GM21360 (cell line): Measurements from ENCODE around the gene TANGO6.
"Not testable (repeated sequence)": the region's sequence is repeated elsewhere in the genome, so short reads cannot be mapped to it uniquely, and the experiment has no call there.

Experiments
- ATAC-seq: cut with Tn5 transposase; IDR thresholded peaks from one replicate; pipeline ENCODE4 v1.9.1; 2021; ENCODE audit warnings: mild to moderate bottlenecking, moderate library complexity; ENCODE audit not compliant: unreplicated experiment

The TANGO6 gene

GRCh38 chr16:68843482-68844210, at the start of gene TANGO6:
TSS of gene TANGO6 (plus strand) at chr16:68843531. CDS start at chr16:68843618, 87 bp downstream.
- peak; percentile 87 for ATAC-seq

GRCh38 chr16:68798398-68798797, 44.9 kb upstream of the TANGO6 start:
- no peak for ATAC-seq

- no peak for ATAC-seq
Observed at GRCh38 chr16:68800257-68800875, 43.0 kb upstream of the TANGO6 start.

- no peak for ATAC-seq
Observed at GRCh38 chr16:68802190-68802589, 41.1 kb upstream of the TANGO6 start.

GRCh38 chr16:68806422-68806821, 36.9 kb upstream of the TANGO6 start:
- no peak for ATAC-seq

- ATAC-seq: no peak
Observed at GRCh38 chr16:68806981-68807380, 36.4 kb upstream of the TANGO6 start.

GRCh38 chr16:68814516-68814915, 28.8 kb upstream of the TANGO6 start:
- ATAC-seq: no peak

- ATAC-seq: no peak
Observed at GRCh38 chr16:68823401-68824135, 19.8 kb upstream of the TANGO6 start.

- ATAC-seq: no peak
Observed at GRCh38 chr16:68825427-68825826, 17.9 kb upstream of the TANGO6 start.

- ATAC-seq: no peak
Observed at GRCh38 chr16:68826652-68827051, 16.7 kb upstream of the TANGO6 start.

GRCh38 chr16:68833251-68833650, 10.1 kb upstream of the TANGO6 start:
- ATAC-seq: no peak

- no peak for ATAC-seq
Observed at GRCh38 chr16:68834550-68834949, 8.8 kb upstream of the TANGO6 start.

GRCh38 chr16:68835970-68836369, 7.4 kb upstream of the TANGO6 start:
- ATAC-seq: no peak

GRCh38 chr16:68839831-68840230, 3.5 kb upstream of the TANGO6 start:
- ATAC-seq: no peak

- ATAC-seq: not testable (repeated sequence)
Observed at GRCh38 chr16:68842964-68843481, 308 bp upstream of the TANGO6 start.

- ATAC-seq: no peak
Observed at GRCh38 chr16:68844211-68844564, 857 bp downstream of the TANGO6 start.

GRCh38 chr16:68848786-68849185, 5.5 kb downstream of the TANGO6 start:
- ATAC-seq: no peak

- ATAC-seq: no peak
Observed at GRCh38 chr16:68850481-68850880, 7.2 kb downstream of the TANGO6 start.

- ATAC-seq: no peak
Observed at GRCh38 chr16:68851601-68852000, 8.3 kb downstream of the TANGO6 start.

GRCh38 chr16:68857479-68857878, 14.1 kb downstream of the TANGO6 start:
- no peak for ATAC-seq

- no peak for ATAC-seq
Observed at GRCh38 chr16:68859828-68860227, 16.5 kb downstream of the TANGO6 start.
